Neuronal stem cell (in vitro differentiated cells): ENCODE results near the gene ZNF280A.
"Not testable (repeated sequence)": the region's sequence is repeated elsewhere in the genome, so short reads cannot be mapped to it uniquely, and the experiment has no call there.

Source experiments
- DNase-seq: peaks from one replicate; pipeline ENCODE4 v3.0.0-alpha.2; 2013; ENCODE audit warnings: low spot score
- H2AFZ ChIP-seq: one replicate; pipeline ENCODE4 v1.6.1; 2013; ENCODE audit warnings: mild to moderate bottlenecking, low read length, inconsistent platforms
- H2AK5ac ChIP-seq: 2 replicates; pipeline ENCODE4 v1.6.1; 2013; ENCODE audit warnings: low read depth, mild to moderate bottlenecking, inconsistent platforms, low read length, moderate library complexity, mixed read lengths
- H2BK120ac ChIP-seq: 2 replicates; pipeline ENCODE4 v1.6.1; 2013; ENCODE audit warnings: low read depth, mild to moderate bottlenecking, inconsistent platforms, low read length, moderate library complexity, mixed read lengths
- H2BK12ac ChIP-seq: one replicate; pipeline ENCODE4 v1.6.1; 2013; ENCODE audit warnings: low read length, inconsistent platforms
- H2BK15ac ChIP-seq: 2 replicates; pipeline ENCODE4 v1.6.1; 2013; ENCODE audit warnings: mild to moderate bottlenecking, low read length, inconsistent platforms, mixed read lengths
- H2BK5ac ChIP-seq: one replicate; pipeline ENCODE4 v1.6.1; 2013; ENCODE audit warnings: inconsistent platforms, mild to moderate bottlenecking, low read length, moderate library complexity
- H3K14ac ChIP-seq: one replicate; pipeline ENCODE4 v1.6.1; 2013; ENCODE audit warnings: low read length, inconsistent platforms
- H3K18ac ChIP-seq: 2 replicates; pipeline ENCODE4 v1.6.1; 2013; ENCODE audit warnings: low read length, inconsistent platforms
- H3K23ac ChIP-seq: 2 replicates; pipeline ENCODE4 v1.6.1; 2013; ENCODE audit warnings: low read depth, mild to moderate bottlenecking, mixed read lengths, low read length, inconsistent platforms; ENCODE audit not compliant: poor library complexity
- H3K27ac ChIP-seq: replicated peaks from 3 replicates; pipeline ENCODE4 v1.5.1; 2013; ENCODE audit warnings: low read length, inconsistent platforms
- H3K27me3 ChIP-seq, 3 experiments: 2 replicates each; pipeline ENCODE4 v1.6.1; 2013; ENCODE audit warnings: low read length in 3 of 3, mild to moderate bottlenecking in 2 of 3, inconsistent platforms in 1 of 3, low read depth in 1 of 3, mixed read lengths in 1 of 3, moderate library complexity in 1 of 3; ENCODE audit not compliant: control insufficient read depth in 3 of 3, insufficient read depth in 3 of 3
- H3K36me3 ChIP-seq, 2 donors: replicated peaks in 1 of 2; 2 replicates each; pipeline ENCODE4 v1.6.1; 2013; ENCODE audit warnings: low read length in 2 of 2; ENCODE audit not compliant: control insufficient read depth in 2 of 2, insufficient read depth in 2 of 2
- H3K4ac ChIP-seq: 2 replicates; pipeline ENCODE4 v1.6.1; 2013; ENCODE audit warnings: inconsistent platforms, mild to moderate bottlenecking, low read length, moderate library complexity
- H3K4me1 ChIP-seq, 2 donors: 1 replicate in 1 of 2; 2 replicates in 1 of 2; pipeline ENCODE4 v1.6.1; 2013; ENCODE audit warnings: low read length in 2 of 2, low read depth in 1 of 2; ENCODE audit not compliant: control insufficient read depth in 2 of 2, insufficient read depth in 1 of 2
- H3K4me2 ChIP-seq: one replicate; pipeline ENCODE4 v1.6.1; 2013; ENCODE audit warnings: mild to moderate bottlenecking, low read length, inconsistent platforms; ENCODE audit not compliant: insufficient read depth, poor library complexity, severe bottlenecking
- H3K4me3 ChIP-seq, 2 donors: 2 replicates each; pipeline ENCODE4 v1.5.1; 2013; ENCODE audit warnings: low read length in 2 of 2, mild to moderate bottlenecking in 2 of 2, inconsistent platforms in 1 of 2, moderate library complexity in 1 of 2
- H3K79me1 ChIP-seq: one replicate; pipeline ENCODE4 v1.6.1; 2013; ENCODE audit warnings: low read depth, mild to moderate bottlenecking, inconsistent platforms, low read length, moderate library complexity
- H3K9ac ChIP-seq: one replicate; pipeline ENCODE4 v1.6.1; 2013; ENCODE audit warnings: mild to moderate bottlenecking, low read depth, low read length, inconsistent platforms; ENCODE audit not compliant: poor library complexity
- H3K9me3 ChIP-seq, 2 donors: replicated peaks in 1 of 2; 2 replicates each; pipeline versions ENCODE3 to v1.6.1; 2013; ENCODE audit warnings: low read length in 2 of 2, mild to moderate bottlenecking in 2 of 2, inconsistent platforms in 1 of 2, low read depth in 1 of 2, mixed read lengths in 1 of 2, moderate library complexity in 1 of 2; ENCODE audit not compliant: control insufficient read depth in 2 of 2, insufficient read depth in 1 of 2
- H4K8ac ChIP-seq: one replicate; pipeline ENCODE4 v1.6.1; 2013; ENCODE audit warnings: low read depth, mild to moderate bottlenecking, inconsistent platforms, low read length, moderate library complexity
- H4K91ac ChIP-seq: one replicate; pipeline ENCODE4 v1.6.1; 2013; ENCODE audit warnings: low read length, low read depth, mild to moderate bottlenecking, inconsistent platforms; ENCODE audit not compliant: poor library complexity
- WGBS, 2 donors: extraction: QIAGEN DNeasy Blood & Tissue Kit; methylation state at CpG; one replicate each; pipeline ENCODE4 v1.1.7; 2013; ENCODE audit warnings: missing lambda C conversion rate in 2 of 2, mixed read lengths in 1 of 2; ENCODE audit not compliant: insufficient read length in 2 of 2, insufficient replicate concordance in 1 of 2; ENCODE audit errors: extremely low coverage in 2 of 2; 5-methylcytosine and 5-hydroxymethylcytosine counted together

The ZNF280A gene

DNA sequence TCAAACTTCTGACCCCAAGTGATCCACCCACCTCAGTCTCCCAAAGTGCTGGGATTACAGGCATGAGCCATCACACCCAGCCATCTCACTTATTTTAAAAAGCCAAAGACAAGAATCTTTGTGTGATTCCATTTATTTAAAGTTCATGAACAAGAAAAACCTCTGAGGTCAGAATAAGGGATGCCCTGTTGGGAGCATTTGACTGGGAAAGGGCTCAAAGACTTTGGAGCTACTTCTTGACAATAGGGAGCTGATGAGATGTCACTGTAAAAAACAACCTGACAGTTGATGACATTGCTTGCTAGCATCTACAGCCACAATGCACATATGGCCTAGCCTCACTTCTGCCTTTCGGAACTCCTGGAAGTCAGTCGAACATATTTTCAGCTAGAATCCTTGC is 6.5 kb downstream of the ZNF280A start:
- Histone ChIP-seq H2AK5ac (no peak overlapping the region), H3K4me2 (no peak overlapping the region), H4K91ac (no peak overlapping the region), H2BK5ac (no peak overlapping the region), H3K4me1 (no peaks in the 10 kb centered on the region), H3K27ac (no peak overlapping the region), H3K14ac (no peak overlapping the region), H3K36me3 (no peaks in the 10 kb centered on the region), H2BK15ac (no peak overlapping the region), H3K4ac (no peak overlapping the region), H2BK12ac (no peak overlapping the region), H2BK120ac (no peak overlapping the region), H3K18ac (no peak overlapping the region), H2AFZ (no peak overlapping the region), H4K8ac (no peak overlapping the region), H3K79me1 (no peaks in the 10 kb centered on the region), H3K9ac (no peak overlapping the region), H3K23ac (no peak overlapping the region), H3K4me3 (no peak overlapping the region), H3K27me3 (no peaks in the 10 kb centered on the region), H3K9me3 (peaks cover 2 to 12% of the 10 kb centered on the region in 2 donors)
- no peak for DNase-seq
- WGBS, 2 donors: no CpG with 5 or more reads among the region's 2 CpGs

DNA sequence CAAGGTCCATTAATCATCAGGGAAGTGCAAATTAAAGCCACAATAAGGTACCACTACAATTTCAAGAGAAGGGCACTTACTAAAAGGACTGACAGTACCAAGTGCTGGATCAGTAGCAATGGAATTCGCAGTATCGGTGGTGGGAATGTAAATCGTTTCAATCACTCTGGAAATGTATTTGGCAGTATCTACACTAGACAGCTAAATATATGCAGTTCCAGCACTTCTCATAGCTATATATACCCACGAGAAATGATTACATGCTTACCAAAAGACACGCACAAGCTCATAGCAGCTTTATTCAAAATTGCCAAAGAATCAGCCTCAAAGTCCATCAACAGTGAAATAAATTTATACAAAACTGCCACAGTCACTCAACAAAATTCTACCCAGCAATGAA is 7.1 kb downstream of the ZNF280A start:
- H4K8ac ChIP-seq: no peak overlapping the region
- H2BK5ac ChIP-seq: no peak overlapping the region
- H3K23ac ChIP-seq: no peak overlapping the region
- WGBS, 2 donors: no CpG with 5 or more reads among the region's 5 CpGs
- H3K36me3 ChIP-seq: no peaks in the 10 kb centered on the region
- H2BK15ac ChIP-seq: no peak overlapping the region
- no peak overlapping the region for H2AK5ac ChIP-seq
- no peak overlapping the region for H3K14ac ChIP-seq
- H3K18ac ChIP-seq: no peak overlapping the region
- no peak overlapping the region for H4K91ac ChIP-seq
- no peak for DNase-seq
- no peak overlapping the region for H2AFZ ChIP-seq
- H2BK12ac ChIP-seq: no peak overlapping the region
- H3K27me3 ChIP-seq: no peaks in the 10 kb centered on the region
- no peak overlapping the region for H2BK120ac ChIP-seq
- H3K9me3 ChIP-seq: peaks cover 2 to 12% of the 10 kb centered on the region in 2 donors
- H3K27ac ChIP-seq: no peak overlapping the region
- H3K4me1 ChIP-seq: no peaks in the 10 kb centered on the region
- H3K4ac ChIP-seq: no peak overlapping the region
- no peak overlapping the region for H3K9ac ChIP-seq
- no peak overlapping the region for H3K4me3 ChIP-seq
- H3K4me2 ChIP-seq: no peak overlapping the region
- H3K79me1 ChIP-seq: no peaks in the 10 kb centered on the region

- H2BK120ac ChIP-seq, H3K4me2 ChIP-seq, H2BK5ac ChIP-seq, H3K23ac ChIP-seq, H4K91ac ChIP-seq, H2AFZ ChIP-seq, H2BK12ac ChIP-seq, DNase-seq, H3K27ac ChIP-seq, H3K27me3 ChIP-seq, H4K8ac ChIP-seq, H3K9ac ChIP-seq, H2BK15ac ChIP-seq, H3K18ac ChIP-seq, H3K14ac ChIP-seq, H3K79me1 ChIP-seq, H3K4ac ChIP-seq, H3K4me3 ChIP-seq, H3K4me1 ChIP-seq, H2AK5ac ChIP-seq: not testable (repeated sequence)
- Histone ChIP-seq H3K9me3 (peaks cover 2 to 12% of the 10 kb centered on the region in 2 donors), H3K36me3 (peaks cover 2 to 16% of the 10 kb centered on the region in 2 donors)
- WGBS, 2 donors: no CpG with 5 or more reads among the region's 7 CpGs
Measured at GRCh38 chr22:22510833-22511232, 9.2 kb downstream of the ZNF280A start.

- H2BK12ac ChIP-seq, H3K9ac ChIP-seq, H3K4me1 ChIP-seq, H3K4me2 ChIP-seq, H3K79me1 ChIP-seq, H4K91ac ChIP-seq, H3K27me3 ChIP-seq, H3K18ac ChIP-seq, H2AK5ac ChIP-seq, H2BK5ac ChIP-seq, H2BK120ac ChIP-seq, H3K14ac ChIP-seq, H3K4me3 ChIP-seq, H2BK15ac ChIP-seq, DNase-seq, H3K27ac ChIP-seq, H4K8ac ChIP-seq, H3K23ac ChIP-seq, H3K4ac ChIP-seq, H2AFZ ChIP-seq: not testable (repeated sequence)
- Histone ChIP-seq H3K36me3 (peaks cover 2 to 22% of the 10 kb centered on the region in 2 donors), H3K9me3 (peaks cover 2 to 12% of the 10 kb centered on the region in 2 donors)
- WGBS, 2 donors: no CpG with 5 or more reads among the region's 6 CpGs
Measured at GRCh38 chr22:22509912-22510311, 10.2 kb downstream of the ZNF280A start.
